ENCODE results near the gene RTL10. TPM values are rescaled to one million over a fixed set of nuclear protein-coding genes. Genes with fewer than 3 reads are reported as not detected.

The RTL10 gene
- total and polyA plus RNA-seq, 2 of the 13 experiments (the other 11 are each of a cell fraction or from before 2014, with no cell fraction given) = 14.1 to 15.8 TPM

- TF ChIP-seq TFDP2 (CRISPR knock-in tag; IDR thresholded peaks at IDR 0.05) = peak; percentile 96
- peak; percentile 83; the same call in 1 of the 2 replicates for TF ChIP-seq ZBTB39 (CRISPR knock-in tag; IDR thresholded peaks at IDR 0.05)
- peak; percentile 79 for TF ChIP-seq ARID4A (CRISPR knock-in tag; IDR thresholded peaks at IDR 0.05; ENCODE audit: borderline replicate concordance)
- TF ChIP-seq ZBTB37 (CRISPR knock-in tag; IDR thresholded peaks at IDR 0.05) = peak; percentile 79; the same call in 1 of the 2 replicates
- peak; percentile 34; the same call in 1 of the 2 replicates for TF ChIP-seq RBFOX2 (IDR thresholded peaks at IDR 0.05; ENCODE audit: low read depth, low read length)
- TF ChIP-seq ZSCAN9 (CRISPR knock-in tag; IDR thresholded peaks at IDR 0.05; ENCODE audit: borderline replicate concordance) = peak; percentile 99
- TF ChIP-seq CENPT (CRISPR knock-in tag; IDR thresholded peaks at IDR 0.05; ENCODE audit: low read depth) = no peak
- no peak; the same call in 1 of the 2 replicates for TF ChIP-seq ZNF577 (CRISPR knock-in tag; IDR thresholded peaks at IDR 0.05; ENCODE audit: borderline replicate concordance, low read depth)
- TF ChIP-seq ZNF614 (CRISPR knock-in tag; IDR thresholded peaks at IDR 0.05; ENCODE audit: borderline replicate concordance) = peak; percentile 95
- TF ChIP-seq ZFP36L2 (CRISPR knock-in tag; IDR thresholded peaks at IDR 0.05) = peak; percentile 94; the same call in 1 of the 2 replicates
- peak; percentile 98 for TF ChIP-seq RNF2 (conservative IDR thresholded peaks at IDR 0.05; ENCODE audit: low read depth)
- peak; percentile 59; the same call in 1 of the 2 replicates for TF ChIP-seq ONECUT2 (CRISPR knock-in tag; IDR thresholded peaks at IDR 0.05)
- TF ChIP-seq ZNF253 (CRISPR knock-in tag; IDR thresholded peaks at IDR 0.05; ENCODE audit: borderline replicate concordance) = peak; percentile 96
- TF ChIP-seq MAF1 (CRISPR knock-in tag; IDR thresholded peaks at IDR 0.05; ENCODE audit: borderline replicate concordance) = no peak
- TF ChIP-seq CREB3 (CRISPR knock-in tag; IDR thresholded peaks at IDR 0.05) = peak; percentile 99
- peak; percentile 80; the same call in 1 of the 2 replicates for TF ChIP-seq GLMP (CRISPR knock-in tag; IDR thresholded peaks at IDR 0.05; ENCODE audit: borderline replicate concordance)
- TF ChIP-seq ZNF713 (CRISPR knock-in tag; IDR thresholded peaks at IDR 0.05) = no peak
- peak; percentile 61; the same call in 1 of the 2 replicates for TF ChIP-seq SP4 (CRISPR knock-in tag; IDR thresholded peaks at IDR 0.05)
Measured at GRCh38 chr22:19892257-19892879, 37.7 kb upstream of the RTL10 start (continued).

Measured in HepG2 (cell line).